H4 (cell line): Measurements from ENCODE around the gene STK32C. TPM values are rescaled to one million over a fixed set of nuclear protein-coding genes. Genes with fewer than 3 reads are reported as not detected.

Experiments
- DNase-seq: peaks from one replicate; pipeline ENCODE4 v3.0.0-alpha.2; 2015; ENCODE audit warnings: low spot score
- total RNA-seq: library from RNA; depleted of rRNA; stranded (reverse); fragments of >200 nt; shearing (Covaris generic); gene quantifications from 2 replicates; pipeline ENCODE4 v1.2.3, GENCODE V29; 2014

Gene STK32C
- total RNA-seq, 1 experiment from 2014 or later, result 13.8 TPM

GRCh38 chr10:132212816-132213215, 94.9 kb downstream of the STK32C start:
- no peak for DNase-seq

- no peak for DNase-seq
Observed at GRCh38 chr10:132211246-132211645, 96.5 kb downstream of the STK32C start.

GRCh38 chr10:132210766-132211165, 97.0 kb downstream of the STK32C start:
- DNase-seq, result no peak

GRCh38 chr10:132209978-132210530, 97.7 kb downstream of the STK32C start:
- no peak for DNase-seq

GRCh38 chr10:132209130-132209529, 98.6 kb downstream of the STK32C start:
- no peak for DNase-seq

- no peak for DNase-seq
Observed at GRCh38 chr10:132208462-132209050, 99.2 kb downstream of the STK32C start.

- no peak for DNase-seq
Observed at GRCh38 chr10:132207536-132208461, 100.0 kb downstream of the STK32C start.

GRCh38 chr10:132206806-132207535, 100.8 kb downstream of the STK32C start:
- DNase-seq, result no peak

- DNase-seq, result no peak
Observed at GRCh38 chr10:132206377-132206745, 101.4 kb downstream of the STK32C start.

- no peak for DNase-seq
Observed at GRCh38 chr10:132205650-132206376, 101.9 kb downstream of the STK32C start.

GRCh38 chr10:132204781-132205473, 102.8 kb downstream of the STK32C start:
- no peak for DNase-seq

GRCh38 chr10:132204078-132204780, 103.5 kb downstream of the STK32C start:
- DNase-seq, result no peak

GRCh38 chr10:132203256-132204077, 104.3 kb downstream of the STK32C start:
- DNase-seq, result no peak

- DNase-seq, result no peak
Observed at GRCh38 chr10:132202070-132202970, 105.4 kb downstream of the STK32C start.

- DNase-seq, result no peak
Observed at GRCh38 chr10:132201111-132201969, 106.4 kb downstream of the STK32C start.

GRCh38 chr10:132200344-132201110, 107.2 kb downstream of the STK32C start:
- no peak for DNase-seq
